ENCODE results near the gene COL6A1. TPM values are rescaled to one million over a fixed set of nuclear protein-coding genes. Genes with fewer than 3 reads are reported as not detected.

The COL6A1 gene
- total and polyA plus RNA-seq, 2 of the 13 experiments (the other 11 are each of a cell fraction or from before 2014, with no cell fraction given) = 3.1 to 4.8 TPM

DNA sequence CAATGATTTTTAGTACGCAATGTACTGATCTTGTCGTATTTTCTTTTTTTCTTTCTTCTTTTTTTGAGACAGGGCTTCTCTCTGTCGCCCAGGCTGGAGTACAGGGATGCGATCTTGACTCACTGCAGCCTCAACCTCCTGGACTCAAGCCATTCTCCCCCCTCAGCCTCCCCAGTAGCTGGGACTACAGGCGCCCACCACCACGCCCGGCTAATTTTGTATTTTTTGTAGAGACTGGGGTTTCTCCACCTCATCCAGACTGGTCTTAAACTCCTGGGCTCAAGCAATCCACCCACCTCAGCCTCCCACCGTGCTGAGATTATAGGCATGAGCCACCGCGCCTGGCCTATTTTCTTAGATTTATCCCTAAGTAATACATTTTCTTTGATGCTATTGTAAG lies 72.5 kb downstream of the COL6A1 start:
- no peaks in the 10 kb centered on the region; the same call in 1 of the 2 replicates for H3K9me3 ChIP-seq (ENCODE audit: low read length)
- no TSS peak for BruUV-seq (replicated peaks)
- no peak overlapping the region for H3K9ac ChIP-seq (ENCODE audit: insufficient read depth, low read depth, low read length)
- in situ Hi-C loops (cut with HindIII; ENCODE audit: extremely low pct_ligation_motif_present, low pct_unique_long_range_greater_than_20kb) = no loop called here
- H3K27me3 ChIP-seq (ENCODE audit: control insufficient read depth in 1 of 2, insufficient read depth in 2 of 2, low read length in 2 of 2) = peaks cover 3 to 13% of the 10 kb centered on the region in 2 experiments; a peak in 4 of 5 replicates
- TF ChIP-seq HOXD1 (CRISPR knock-in tag; IDR thresholded peaks at IDR 0.05) (no peak), ZNF180 (CRISPR knock-in tag; IDR thresholded peaks at IDR 0.05; ENCODE audit: borderline replicate concordance, low read depth) (no peak), ISL2 (CRISPR knock-in tag; IDR thresholded peaks at IDR 0.05) (no peak), ZNF546 (CRISPR knock-in tag; conservative IDR thresholded peaks at IDR 0.05) (no peak), ZNF777 (CRISPR knock-in tag; IDR thresholded peaks at IDR 0.05) (no peak), SMYD3 (CRISPR knock-in tag; IDR thresholded peaks at IDR 0.05) (no peak), MIXL1 (CRISPR knock-in tag; IDR thresholded peaks at IDR 0.05) (no peak), HNF4G (IDR thresholded peaks at IDR 0.05; ENCODE audit: borderline replicate concordance, low read depth, low read length) (no peak), HNF4G (CRISPR knock-in tag; IDR thresholded peaks at IDR 0.05; ENCODE audit: borderline replicate concordance, low read depth) (no peak)
- TF ChIP-seq, protein P1, sequence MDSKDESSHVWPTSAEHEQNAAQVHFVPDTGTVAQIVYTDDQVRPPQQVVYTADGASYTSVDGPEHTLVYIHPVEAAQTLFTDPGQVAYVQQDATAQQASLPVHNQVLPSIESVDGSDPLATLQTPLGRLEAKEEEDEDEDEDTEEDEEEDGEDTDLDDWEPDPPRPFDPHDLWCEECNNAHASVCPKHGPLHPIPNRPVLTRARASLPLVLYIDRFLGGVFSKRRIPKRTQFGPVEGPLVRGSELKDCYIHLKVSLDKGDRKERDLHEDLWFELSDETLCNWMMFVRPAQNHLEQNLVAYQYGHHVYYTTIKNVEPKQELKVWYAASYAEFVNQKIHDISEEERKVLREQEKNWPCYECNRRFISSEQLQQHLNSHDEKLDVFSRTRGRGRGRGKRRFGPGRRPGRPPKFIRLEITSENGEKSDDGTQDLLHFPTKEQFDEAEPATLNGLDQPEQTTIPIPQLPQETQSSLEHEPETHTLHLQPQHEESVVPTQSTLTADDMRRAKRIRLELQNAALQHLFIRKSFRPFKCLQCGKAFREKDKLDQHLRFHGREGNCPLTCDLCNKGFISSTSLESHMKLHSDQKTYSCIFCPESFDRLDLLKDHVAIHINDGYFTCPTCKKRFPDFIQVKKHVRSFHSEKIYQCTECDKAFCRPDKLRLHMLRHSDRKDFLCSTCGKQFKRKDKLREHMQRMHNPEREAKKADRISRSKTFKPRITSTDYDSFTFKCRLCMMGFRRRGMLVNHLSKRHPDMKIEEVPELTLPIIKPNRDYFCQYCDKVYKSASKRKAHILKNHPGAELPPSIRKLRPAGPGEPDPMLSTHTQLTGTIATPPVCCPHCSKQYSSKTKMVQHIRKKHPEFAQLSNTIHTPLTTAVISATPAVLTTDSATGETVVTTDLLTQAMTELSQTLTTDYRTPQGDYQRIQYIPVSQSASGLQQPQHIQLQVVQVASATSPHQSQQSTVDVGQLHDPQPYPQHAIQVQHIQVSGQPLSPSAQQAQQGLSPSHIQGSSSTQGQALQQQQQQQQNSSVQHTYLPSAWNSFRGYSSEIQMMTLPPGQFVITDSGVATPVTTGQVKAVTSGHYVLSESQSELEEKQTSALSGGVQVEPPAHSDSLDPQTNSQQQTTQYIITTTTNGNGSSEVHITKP (CRISPR knock-in tag; IDR thresholded peaks at IDR 0.05; ENCODE audit: low read depth) = no peak
- no peak overlapping the region for H2AFZ ChIP-seq (ENCODE audit: low read length)
- no peaks in the 10 kb centered on the region for H3K79me2 ChIP-seq (ENCODE audit: insufficient read depth, low read length)
- no peak overlapping the region for H3K4me2 ChIP-seq (ENCODE audit: low read depth, low read length)
- POLR2A ChIA-PET = no interaction called here
- intact Hi-C loops (cut with micrococcal nuclease; ENCODE audit: unreplicated experiment) = no loop called here
- no peaks in the 10 kb centered on the region for H3K36me3 ChIP-seq (replicated peaks in 1 of 2; ENCODE audit: control insufficient read depth in 1 of 2, insufficient read depth in 2 of 2, low read length in 2 of 2)
- FAIRE-seq (no peak), ATAC-seq (no peak), DNase-seq (ENCODE audit: low spot score) (no peak)
- CTCF ChIA-PET (ENCODE audit: low intra/inter-chr PET ratio, low total read pairs) = no interaction called here
- no peaks in the 10 kb centered on the region for H4K20me1 ChIP-seq (ENCODE audit: insufficient read depth, low read length)
- WGBS (ENCODE audit: low lambda C conversion rate) = 78% methylated on average over 10 of the region's 10 CpGs
- no peaks in the 10 kb centered on the region for H3K4me1 ChIP-seq (ENCODE audit: insufficient read depth, low read length)
- no peak overlapping the region for H3K4me3 ChIP-seq (replicated peaks in 1 of 3; ENCODE audit: insufficient read depth in 1 of 3, low read depth in 2 of 3, low read length in 3 of 3)
- H3K27ac ChIP-seq (ENCODE audit: extremely low read length, insufficient read depth, low read length) = no peak overlapping the region

Measured in HepG2 (cell line).